ENCODE measurements around the gene PAIP2. TPM values are rescaled to one million over a fixed set of nuclear protein-coding genes. Genes with fewer than 3 reads are reported as not detected.
"Not testable (repeated sequence)": the region's sequence is repeated elsewhere in the genome, so short reads cannot be mapped to it uniquely, and the experiment has no call there.

PAIP2 gene
- total RNA-seq, 1 donor from 2014 or later: 87.7 TPM

- DNase-seq (ENCODE audit: extremely low spot score, unreplicated experiment): no peak
- H3K4me1 Mint-ChIP-seq (ENCODE audit: unreplicated experiment): peaks cover 11% of the 10 kb centered on the region
- no peak for TF ChIP-seq CTCF (conservative IDR thresholded peaks at IDR 0.05)
- H3K9me3 Mint-ChIP-seq: peaks cover 6% of the 10 kb centered on the region
- no peak overlapping the region for H3K4me3 Mint-ChIP-seq
- peaks cover 35% of the 10 kb centered on the region for H3K36me3 Mint-ChIP-seq
- H3K27me3 Mint-ChIP-seq: no peaks in the 10 kb centered on the region
- no peak overlapping the region for H3K27ac Mint-ChIP-seq
These were observed 12.5 kb downstream of the PAIP2 start for GRCh38 chr5:139354186-139354585.

GRCh38 chr5:139355900-139356299 lies 14.2 kb downstream of the PAIP2 start:
- H3K4me3 Mint-ChIP-seq; H3K27me3 Mint-ChIP-seq; H3K27ac Mint-ChIP-seq; H3K9me3 Mint-ChIP-seq; DNase-seq (ENCODE audit: extremely low spot score, unreplicated experiment): not testable (repeated sequence)
- Mint-ChIP-seq H3K36me3 (peaks cover 38% of the 10 kb centered on the region), H3K4me1 (ENCODE audit: unreplicated experiment) (peaks cover 11% of the 10 kb centered on the region)

GRCh38 chr5:139358064-139358463 lies 16.4 kb downstream of the PAIP2 start:
- TF ChIP-seq CTCF (conservative IDR thresholded peaks at IDR 0.05): no peak
- DNase-seq (ENCODE audit: extremely low spot score, unreplicated experiment): no peak
- H3K27ac Mint-ChIP-seq: no peak overlapping the region
- H3K4me3 Mint-ChIP-seq: no peak overlapping the region
- no peaks in the 10 kb centered on the region for H3K27me3 Mint-ChIP-seq
- peaks cover 6% of the 10 kb centered on the region for H3K9me3 Mint-ChIP-seq
- peaks cover 27% of the 10 kb centered on the region for H3K36me3 Mint-ChIP-seq
- H3K4me1 Mint-ChIP-seq (ENCODE audit: unreplicated experiment): peaks cover 11% of the 10 kb centered on the region

GRCh38 chr5:139360384-139360783 lies 18.7 kb downstream of the PAIP2 start:
- no peak for TF ChIP-seq CTCF (conservative IDR thresholded peaks at IDR 0.05)
- no peaks in the 10 kb centered on the region for H3K9me3 Mint-ChIP-seq
- no peak for DNase-seq (ENCODE audit: extremely low spot score, unreplicated experiment)
- peaks cover 32% of the 10 kb centered on the region for H3K36me3 Mint-ChIP-seq
- H3K4me3 Mint-ChIP-seq: no peak overlapping the region
- no peak overlapping the region for H3K27ac Mint-ChIP-seq
- H3K27me3 Mint-ChIP-seq: no peaks in the 10 kb centered on the region
- peaks cover 5% of the 10 kb centered on the region for H3K4me1 Mint-ChIP-seq (ENCODE audit: unreplicated experiment)

GRCh38 chr5:139361835-139362429 lies 20.3 kb downstream of the PAIP2 start:
- H3K4me3 Mint-ChIP-seq: no peak overlapping the region
- H3K9me3 Mint-ChIP-seq: no peaks in the 10 kb centered on the region
- H3K36me3 Mint-ChIP-seq: peaks cover 36% of the 10 kb centered on the region
- DNase-seq (ENCODE audit: extremely low spot score, unreplicated experiment): no peak
- TF ChIP-seq CTCF (conservative IDR thresholded peaks at IDR 0.05): no peak
- peaks cover 5% of the 10 kb centered on the region for H3K4me1 Mint-ChIP-seq (ENCODE audit: unreplicated experiment)
- H3K27ac Mint-ChIP-seq: no peak overlapping the region
- no peaks in the 10 kb centered on the region for H3K27me3 Mint-ChIP-seq

GRCh38 chr5:139363937-139364336 lies 22.3 kb downstream of the PAIP2 start:
- peak overlapping the region; percentile 44 for H3K27ac Mint-ChIP-seq
- peaks cover 27% of the 10 kb centered on the region for H3K36me3 Mint-ChIP-seq
- no peaks in the 10 kb centered on the region for H3K27me3 Mint-ChIP-seq
- no peak for DNase-seq (ENCODE audit: extremely low spot score, unreplicated experiment)
- no peak for TF ChIP-seq CTCF (conservative IDR thresholded peaks at IDR 0.05)
- no peak overlapping the region for H3K4me3 Mint-ChIP-seq
- H3K4me1 Mint-ChIP-seq (ENCODE audit: unreplicated experiment): no peaks in the 10 kb centered on the region
- no peaks in the 10 kb centered on the region for H3K9me3 Mint-ChIP-seq

Data from type B pancreatic cell (in vitro differentiated cells).